ENCODE measurements around the gene MED26.

The MED26 gene

DNA sequence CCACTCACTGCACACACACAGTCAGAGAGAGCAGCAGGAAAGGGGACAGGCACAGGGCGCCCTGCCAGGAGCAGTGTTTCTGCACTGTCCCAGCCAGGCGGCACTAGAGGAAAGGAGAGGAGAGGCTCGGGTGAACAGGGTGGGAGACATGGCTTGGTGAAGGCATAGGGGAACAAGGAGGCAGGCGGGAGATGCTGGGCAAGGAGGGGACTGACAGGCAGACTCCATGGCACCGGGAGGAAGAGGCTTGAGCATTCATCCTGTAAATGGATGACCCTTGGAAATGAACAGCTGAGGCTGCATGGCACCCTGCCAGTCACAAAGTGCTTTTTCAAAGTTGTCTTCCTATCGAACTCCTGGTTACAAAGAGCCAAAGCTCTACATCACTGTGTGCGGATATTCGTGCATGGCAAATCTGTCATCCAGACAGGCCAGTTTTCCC is 22.4 kb downstream of the MED26 start:
- H3K4me3 ChIP-seq (replicated peaks; ENCODE audit: low read depth, low read length), result no peak overlapping the region
- TF ChIP-seq, protein P1, sequence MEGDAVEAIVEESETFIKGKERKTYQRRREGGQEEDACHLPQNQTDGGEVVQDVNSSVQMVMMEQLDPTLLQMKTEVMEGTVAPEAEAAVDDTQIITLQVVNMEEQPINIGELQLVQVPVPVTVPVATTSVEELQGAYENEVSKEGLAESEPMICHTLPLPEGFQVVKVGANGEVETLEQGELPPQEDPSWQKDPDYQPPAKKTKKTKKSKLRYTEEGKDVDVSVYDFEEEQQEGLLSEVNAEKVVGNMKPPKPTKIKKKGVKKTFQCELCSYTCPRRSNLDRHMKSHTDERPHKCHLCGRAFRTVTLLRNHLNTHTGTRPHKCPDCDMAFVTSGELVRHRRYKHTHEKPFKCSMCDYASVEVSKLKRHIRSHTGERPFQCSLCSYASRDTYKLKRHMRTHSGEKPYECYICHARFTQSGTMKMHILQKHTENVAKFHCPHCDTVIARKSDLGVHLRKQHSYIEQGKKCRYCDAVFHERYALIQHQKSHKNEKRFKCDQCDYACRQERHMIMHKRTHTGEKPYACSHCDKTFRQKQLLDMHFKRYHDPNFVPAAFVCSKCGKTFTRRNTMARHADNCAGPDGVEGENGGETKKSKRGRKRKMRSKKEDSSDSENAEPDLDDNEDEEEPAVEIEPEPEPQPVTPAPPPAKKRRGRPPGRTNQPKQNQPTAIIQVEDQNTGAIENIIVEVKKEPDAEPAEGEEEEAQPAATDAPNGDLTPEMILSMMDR (IDR thresholded peaks at IDR 0.05; ENCODE audit: low read depth, low read length, missing control alignments), result no peak
- no peak for DNase-seq (ENCODE audit: extremely low read depth, low read depth)

DNA sequence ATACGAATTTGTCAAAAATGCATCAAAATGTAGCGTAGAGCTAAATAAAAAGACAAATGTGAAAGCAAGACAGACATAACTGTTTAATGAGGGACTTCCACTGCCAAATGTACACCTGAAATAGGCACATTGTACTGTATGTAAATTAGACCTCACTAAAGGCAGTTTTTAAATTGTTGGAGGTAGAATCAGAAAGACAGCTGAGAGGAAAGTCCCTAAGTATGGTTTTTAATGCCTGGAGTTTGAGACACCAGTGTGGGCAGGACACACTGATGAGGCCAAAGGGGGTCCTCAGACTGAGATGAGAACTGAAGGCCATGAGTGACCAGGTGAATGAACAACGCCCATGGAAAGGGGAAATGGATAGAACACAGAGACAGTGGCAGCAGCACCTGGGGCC is 22.9 kb downstream of the MED26 start:
- H3K4me3 ChIP-seq (replicated peaks; ENCODE audit: low read depth, low read length), result no peak overlapping the region
- TF ChIP-seq, protein P1 (IDR thresholded peaks at IDR 0.05; ENCODE audit: low read depth, low read length, missing control alignments), result no peak
- no peak for DNase-seq (ENCODE audit: extremely low read depth, low read depth)

DNA sequence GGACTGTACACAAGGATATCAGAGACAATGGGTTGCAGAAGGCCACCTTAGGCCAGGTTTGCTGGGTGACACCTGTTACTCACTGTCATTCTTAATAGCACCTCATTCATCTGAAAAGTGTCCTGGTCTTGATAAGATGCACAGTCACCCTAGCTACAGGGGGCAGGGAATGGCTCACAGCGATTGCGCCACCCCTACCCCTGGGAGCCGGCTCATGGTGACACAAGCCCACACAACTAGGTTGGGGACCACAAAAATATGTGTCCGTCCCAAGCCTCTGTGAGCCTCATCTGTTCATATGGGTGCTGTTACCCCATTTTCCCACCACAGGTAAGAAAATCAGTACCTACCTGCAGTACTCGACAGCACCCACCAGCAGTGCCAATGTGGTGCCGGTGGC is 23.4 kb downstream of the MED26 start:
- no peak for DNase-seq (ENCODE audit: extremely low read depth, low read depth)
- TF ChIP-seq, protein P1 (IDR thresholded peaks at IDR 0.05; ENCODE audit: low read depth, low read length, missing control alignments), result no peak

DNA sequence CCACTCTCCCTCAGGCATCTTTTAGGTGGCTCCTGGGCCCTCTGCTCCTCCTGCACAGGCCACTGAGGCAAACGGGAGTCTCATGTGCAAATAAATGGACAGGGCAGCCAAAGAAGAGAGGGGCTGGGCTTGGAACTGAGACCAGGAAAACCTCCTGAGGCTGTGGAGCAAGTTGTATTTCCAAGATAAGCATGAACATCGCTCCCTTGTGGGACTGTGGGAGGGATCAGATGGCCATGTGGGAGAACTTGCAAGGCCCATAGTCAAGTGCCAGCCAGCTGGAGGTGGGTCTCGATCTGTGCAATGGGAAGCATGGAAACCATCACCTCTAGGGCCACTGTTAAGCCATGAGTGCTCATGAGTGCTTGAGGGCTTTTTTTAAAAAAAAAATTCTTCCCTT is 24.9 kb downstream of the MED26 start:
- TF ChIP-seq, protein P1 (IDR thresholded peaks at IDR 0.05; ENCODE audit: low read depth, low read length, missing control alignments), result no peak
- no peak overlapping the region for H3K4me3 ChIP-seq (replicated peaks; ENCODE audit: low read depth, low read length)
- DNase-seq (ENCODE audit: extremely low read depth, low read depth), result no peak

More for the DNA sequence above, 23.4 kb downstream of the MED26 start:
- no peak overlapping the region for H3K4me3 ChIP-seq (replicated peaks; ENCODE audit: low read depth, low read length)

DNA sequence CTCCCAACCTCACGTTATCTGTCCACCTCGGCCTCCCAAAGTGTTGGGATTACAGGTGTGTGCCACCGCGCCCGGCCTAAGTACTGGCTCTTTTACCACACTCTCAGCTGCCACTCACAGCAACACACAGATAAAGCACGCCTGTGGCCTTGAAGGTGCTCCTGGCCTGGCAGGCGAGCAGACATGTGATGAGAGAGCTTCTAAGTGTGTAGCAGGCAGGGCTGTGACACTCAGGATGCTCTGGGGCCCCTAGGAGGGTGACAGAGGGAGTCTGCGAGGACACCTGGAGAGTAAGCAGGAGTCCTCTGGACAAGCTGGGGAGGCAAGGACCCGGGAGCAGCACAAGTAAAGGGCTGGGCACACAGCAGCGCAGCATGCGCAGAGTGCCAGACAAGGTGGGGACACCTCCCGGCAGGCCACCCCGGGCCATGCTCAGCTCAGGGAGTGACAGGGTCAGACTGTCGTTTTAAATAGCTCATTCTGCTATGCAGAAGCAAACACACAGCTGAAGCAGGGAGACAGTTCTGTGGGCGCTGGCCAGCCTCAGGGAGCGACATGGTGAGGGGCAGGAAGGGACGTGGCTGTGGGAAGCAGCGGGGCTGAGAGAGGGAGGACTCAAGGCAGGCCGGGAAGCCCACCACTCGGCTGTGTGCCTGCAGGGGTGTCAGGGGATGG is 26.5 kb downstream of the MED26 start:
- DNase-seq (ENCODE audit: extremely low read depth, low read depth), result no peak
- TF ChIP-seq, protein P1 (IDR thresholded peaks at IDR 0.05; ENCODE audit: low read depth, low read length, missing control alignments), result no peak
- no peak overlapping the region for H3K4me3 ChIP-seq (replicated peaks; ENCODE audit: low read depth, low read length)

DNA sequence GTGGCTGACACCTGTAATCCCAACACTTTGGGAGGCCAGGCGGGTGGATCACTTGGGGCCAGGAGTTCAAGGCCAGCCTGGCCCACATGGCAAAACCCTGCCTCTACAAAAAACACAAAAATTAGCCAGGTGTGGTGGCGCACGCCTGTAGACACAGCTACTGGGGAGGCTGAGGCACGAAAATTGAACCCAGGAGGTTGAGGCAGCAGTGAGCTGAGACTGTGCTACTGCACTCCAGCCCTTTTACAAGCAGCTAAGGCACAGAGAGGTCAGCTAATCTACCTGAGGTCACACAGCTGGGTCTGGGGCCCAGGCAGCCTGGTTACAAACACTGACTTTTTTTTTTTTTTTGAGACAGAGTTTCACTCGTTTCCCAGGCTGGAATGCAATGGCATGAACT is 27.2 kb downstream of the MED26 start:
- DNase-seq (ENCODE audit: extremely low read depth, low read depth), result no peak
- TF ChIP-seq, protein P1 (IDR thresholded peaks at IDR 0.05; ENCODE audit: low read depth, low read length, missing control alignments), result no peak

More for the DNA sequence above, 27.2 kb downstream of the MED26 start:
- no peak overlapping the region for H3K4me3 ChIP-seq (replicated peaks; ENCODE audit: low read depth, low read length)

Data from HFF-Myc (cell line).